Measurements from ENCODE around the gene MRAP2.
"Not testable (repeated sequence)": the region's sequence is repeated elsewhere in the genome, so short reads cannot be mapped to it uniquely, and the experiment has no call there.

Gene MRAP2

GRCh38 chr6:84118191-84118590, 84.6 kb downstream of the MRAP2 start:
- no peak for FAIRE-seq

GRCh38 chr6:84119277-84119676, 85.7 kb downstream of the MRAP2 start:
- TF ChIP-seq TAF1 (IDR thresholded peaks at IDR 0.05; ENCODE audit: borderline replicate concordance, low read depth, low read length), result no peak
- no peak for TF ChIP-seq POLR2AphosphoS5 (IDR thresholded peaks at IDR 0.05; ENCODE audit: low read depth, low read length)
- no peak for TF ChIP-seq POLR2A (IDR thresholded peaks at IDR 0.05; ENCODE audit: low read depth, low read length)
- FAIRE-seq, result no peak

More at GRCh38 chr6:84118191-84118590, 84.6 kb downstream of the MRAP2 start:
- TF ChIP-seq POLR2AphosphoS5 (IDR thresholded peaks at IDR 0.05; ENCODE audit: low read depth, low read length) (no peak), POLR2A (IDR thresholded peaks at IDR 0.05; ENCODE audit: low read depth, low read length) (no peak), TAF1 (IDR thresholded peaks at IDR 0.05; ENCODE audit: borderline replicate concordance, low read depth, low read length) (no peak)
- DNase-seq (ENCODE audit: insufficient read length), result no peak

GRCh38 chr6:84123186-84123585, 89.6 kb downstream of the MRAP2 start:
- TF ChIP-seq TAF1 (IDR thresholded peaks at IDR 0.05; ENCODE audit: borderline replicate concordance, low read depth, low read length), result no peak
- no peak for TF ChIP-seq POLR2AphosphoS5 (IDR thresholded peaks at IDR 0.05; ENCODE audit: low read depth, low read length)
- TF ChIP-seq POLR2A (IDR thresholded peaks at IDR 0.05; ENCODE audit: low read depth, low read length), result no peak
- DNase-seq (ENCODE audit: insufficient read length), result no peak
- no peak for FAIRE-seq

More at GRCh38 chr6:84119277-84119676, 85.7 kb downstream of the MRAP2 start:
- no peak for DNase-seq (ENCODE audit: insufficient read length)

DNA sequence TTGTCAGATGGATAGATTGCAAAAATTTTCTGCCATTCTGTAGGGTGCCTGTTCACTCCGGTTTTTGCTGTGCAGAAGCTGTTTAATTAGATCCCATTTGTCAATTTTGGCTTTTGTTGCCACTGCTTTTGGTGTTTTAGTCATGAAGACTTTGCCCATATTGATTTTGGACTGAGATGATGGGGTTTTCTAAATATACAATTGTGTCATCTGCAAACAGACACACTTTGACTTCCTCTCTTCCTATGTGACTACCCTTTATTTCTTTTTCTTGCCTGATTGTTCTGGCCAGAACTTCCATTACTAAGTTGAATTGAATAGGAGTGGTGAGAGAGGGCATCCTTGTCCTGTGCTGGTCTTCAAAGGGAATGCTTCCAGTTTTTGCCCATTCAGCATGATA, 96.0 kb downstream of the MRAP2 start:
- FAIRE-seq, result not testable (repeated sequence)

DNA sequence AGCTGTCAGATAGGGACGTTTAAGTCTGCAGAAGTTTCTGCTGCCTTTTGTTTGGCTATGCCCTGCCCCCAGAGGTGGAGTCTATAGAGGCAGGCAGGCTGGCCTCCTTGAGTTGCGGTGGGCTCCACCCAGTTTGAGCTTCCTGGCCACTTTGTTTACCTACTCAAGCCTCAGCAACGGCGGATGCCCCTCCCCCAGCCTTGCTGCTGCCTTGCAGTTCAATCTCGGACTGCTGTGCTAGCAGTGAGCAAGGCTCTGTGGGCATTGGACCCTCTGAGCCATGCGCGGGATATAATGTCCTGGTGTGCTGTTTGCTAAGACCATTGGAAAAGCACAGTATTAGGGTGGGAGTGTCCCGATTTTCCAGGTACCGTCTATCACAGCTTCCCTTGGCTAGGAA, 99.8 kb downstream of the MRAP2 start:
- not testable (repeated sequence) for FAIRE-seq; DNase-seq (ENCODE audit: insufficient read length)

More for the DNA sequence above, 96.0 kb downstream of the MRAP2 start:
- DNase-seq (ENCODE audit: insufficient read length), result not testable (repeated sequence)

GRCh38 chr6:84135291-84135690, 101.7 kb downstream of the MRAP2 start:
- no peak for DNase-seq (ENCODE audit: insufficient read length)
- no peak for FAIRE-seq
- TF ChIP-seq POLR2A (IDR thresholded peaks at IDR 0.05; ENCODE audit: low read depth, low read length) (no peak), TAF1 (IDR thresholded peaks at IDR 0.05; ENCODE audit: borderline replicate concordance, low read depth, low read length) (no peak), POLR2AphosphoS5 (IDR thresholded peaks at IDR 0.05; ENCODE audit: low read depth, low read length) (no peak)

GRCh38 chr6:84136364-84137050, 102.9 kb downstream of the MRAP2 start:
- FAIRE-seq (no peak), DNase-seq (ENCODE audit: insufficient read length) (no peak)
- TF ChIP-seq POLR2AphosphoS5 (IDR thresholded peaks at IDR 0.05; ENCODE audit: low read depth, low read length) (no peak), TAF1 (IDR thresholded peaks at IDR 0.05; ENCODE audit: borderline replicate concordance, low read depth, low read length) (no peak), POLR2A (IDR thresholded peaks at IDR 0.05; ENCODE audit: low read depth, low read length) (no peak)

DNA sequence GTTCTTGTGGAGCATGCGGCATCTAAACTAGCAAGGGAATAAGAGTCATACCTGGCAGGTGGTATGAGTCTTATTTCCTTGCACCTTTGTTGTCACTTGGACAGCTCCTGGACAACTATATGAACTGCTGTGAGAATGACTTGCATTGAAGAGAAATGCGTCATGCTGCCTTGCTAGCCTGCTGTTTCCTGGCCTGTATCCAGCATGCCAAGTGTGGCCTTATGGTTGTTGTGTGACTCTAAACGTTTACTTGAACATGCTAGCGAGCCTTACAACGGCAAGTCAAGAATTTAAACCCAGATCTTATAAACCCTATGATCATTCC, 103.4 kb downstream of the MRAP2 start:
- no peak for TF ChIP-seq TAF1 (IDR thresholded peaks at IDR 0.05; ENCODE audit: borderline replicate concordance, low read depth, low read length)
- no peak for TF ChIP-seq POLR2AphosphoS5 (IDR thresholded peaks at IDR 0.05; ENCODE audit: low read depth, low read length)
- DNase-seq (ENCODE audit: insufficient read length) (no peak), FAIRE-seq (no peak)

- FAIRE-seq (no peak), DNase-seq (ENCODE audit: insufficient read length) (no peak)
- TF ChIP-seq POLR2A (IDR thresholded peaks at IDR 0.05; ENCODE audit: low read depth, low read length) (no peak), TAF1 (IDR thresholded peaks at IDR 0.05; ENCODE audit: borderline replicate concordance, low read depth, low read length) (no peak), POLR2AphosphoS5 (IDR thresholded peaks at IDR 0.05; ENCODE audit: low read depth, low read length) (no peak)
Measured at GRCh38 chr6:84137989-84138575, 104.5 kb downstream of the MRAP2 start.

GRCh38 chr6:84139311-84139710, 105.7 kb downstream of the MRAP2 start:
- DNase-seq (ENCODE audit: insufficient read length) (no peak), FAIRE-seq (no peak)
- no peak for TF ChIP-seq TAF1 (IDR thresholded peaks at IDR 0.05; ENCODE audit: borderline replicate concordance, low read depth, low read length)

Measured in GM12892 (cell line).